ENCODE measurements around the gene NECTIN1.
A peak's percentile ranks its signal among the peaks of the same experiment; 100 is the strongest.

The NECTIN1 gene, protein sequence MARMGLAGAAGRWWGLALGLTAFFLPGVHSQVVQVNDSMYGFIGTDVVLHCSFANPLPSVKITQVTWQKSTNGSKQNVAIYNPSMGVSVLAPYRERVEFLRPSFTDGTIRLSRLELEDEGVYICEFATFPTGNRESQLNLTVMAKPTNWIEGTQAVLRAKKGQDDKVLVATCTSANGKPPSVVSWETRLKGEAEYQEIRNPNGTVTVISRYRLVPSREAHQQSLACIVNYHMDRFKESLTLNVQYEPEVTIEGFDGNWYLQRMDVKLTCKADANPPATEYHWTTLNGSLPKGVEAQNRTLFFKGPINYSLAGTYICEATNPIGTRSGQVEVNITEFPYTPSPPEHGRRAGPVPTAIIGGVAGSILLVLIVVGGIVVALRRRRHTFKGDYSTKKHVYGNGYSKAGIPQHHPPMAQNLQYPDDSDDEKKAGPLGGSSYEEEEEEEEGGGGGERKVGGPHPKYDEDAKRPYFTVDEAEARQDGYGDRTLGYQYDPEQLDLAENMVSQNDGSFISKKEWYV

DNA sequence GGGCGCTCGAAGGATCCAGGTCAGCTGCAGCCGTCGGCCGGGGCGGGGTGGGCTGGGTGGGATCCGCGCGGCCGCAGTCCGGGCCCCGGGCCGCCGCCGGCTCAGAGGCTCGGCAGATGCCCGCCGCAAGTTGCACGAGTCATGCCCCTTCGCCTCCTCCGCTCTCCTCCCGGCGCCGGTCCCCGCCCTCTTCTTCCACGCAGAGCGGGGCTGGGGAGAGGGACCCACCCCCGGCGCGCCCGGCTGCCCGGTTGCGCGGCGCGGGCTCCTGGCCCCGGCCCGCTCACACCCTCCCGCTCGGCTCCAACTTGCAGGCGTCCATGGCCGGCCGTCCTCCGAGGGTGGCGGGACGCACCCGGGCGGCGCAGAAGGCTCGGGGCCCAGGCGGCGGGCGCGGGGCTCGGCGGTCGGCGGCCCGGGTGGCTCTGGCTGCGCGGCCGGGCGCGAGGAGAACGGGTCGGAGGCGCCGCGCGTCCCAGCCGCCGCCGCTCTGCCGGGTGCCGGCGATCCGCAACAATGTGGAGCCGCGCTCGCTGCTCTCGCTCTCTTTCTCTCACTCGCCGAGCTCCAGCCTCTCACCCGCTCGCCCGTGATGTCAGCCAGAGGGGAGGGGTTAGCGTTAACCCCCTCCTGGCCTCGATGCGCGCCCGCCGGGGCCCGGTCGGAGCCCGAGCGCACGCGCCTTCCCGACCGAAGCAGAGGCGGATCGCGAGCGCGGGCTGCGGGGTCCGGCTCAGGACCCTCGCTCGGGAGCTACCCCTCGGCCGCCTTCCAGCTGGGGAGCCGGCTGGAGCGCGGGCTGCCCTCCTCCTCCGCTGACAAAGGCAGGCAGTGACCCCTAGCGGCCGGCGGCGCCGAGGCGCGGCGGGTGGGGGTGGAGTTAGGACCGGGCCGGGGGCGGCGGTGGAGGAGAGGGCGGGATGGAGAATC is at the start of gene NECTIN1:
Gene NECTIN1 (minus strand): TSS at position 550 of the 930 bp plus-strand sequence. CDS start 647 bp downstream, outside the sequence.
- peak; percentile 54 for DNase-seq (ENCODE audit: low read depth)

DNA sequence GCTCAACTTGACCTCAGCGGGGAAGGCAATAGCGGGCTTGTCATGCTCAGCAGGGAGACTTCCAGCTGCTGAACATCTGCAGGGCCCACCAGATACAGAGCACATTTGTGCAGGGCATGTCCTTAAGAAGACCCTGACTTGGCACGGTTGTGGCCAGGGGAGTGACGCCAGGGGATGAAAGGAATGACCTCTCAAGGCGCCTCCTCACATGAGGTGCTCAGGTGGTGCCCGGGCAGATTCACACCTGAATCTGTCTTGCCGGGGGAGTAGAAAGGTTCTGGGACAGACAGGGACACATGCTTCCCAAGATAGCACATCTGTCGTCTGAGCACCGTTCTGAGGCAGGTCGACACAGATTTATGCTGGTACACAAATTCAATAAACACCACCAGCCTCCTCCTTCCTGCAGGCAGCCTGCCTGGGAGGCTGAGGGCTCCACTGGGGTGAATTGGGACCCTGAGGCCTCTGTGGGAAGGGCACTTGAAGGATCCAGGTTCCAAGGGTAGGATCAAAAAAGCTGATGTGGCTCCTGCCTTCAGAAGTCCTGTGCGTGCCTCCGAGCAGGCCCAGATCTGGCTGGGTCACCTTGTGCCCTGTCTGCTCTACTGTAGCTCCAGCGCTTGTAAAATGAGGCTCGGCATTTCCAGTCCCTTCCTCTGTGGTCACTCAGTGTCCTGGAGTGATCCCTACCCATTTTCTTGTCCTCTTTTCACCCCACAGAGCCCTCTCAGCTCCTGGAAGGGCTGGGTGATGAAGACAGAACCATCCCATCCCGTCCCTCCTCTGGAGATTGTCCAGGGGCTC is 49.6 kb upstream of the NECTIN1 start:
- no peak for DNase-seq (ENCODE audit: low read depth)

DNA sequence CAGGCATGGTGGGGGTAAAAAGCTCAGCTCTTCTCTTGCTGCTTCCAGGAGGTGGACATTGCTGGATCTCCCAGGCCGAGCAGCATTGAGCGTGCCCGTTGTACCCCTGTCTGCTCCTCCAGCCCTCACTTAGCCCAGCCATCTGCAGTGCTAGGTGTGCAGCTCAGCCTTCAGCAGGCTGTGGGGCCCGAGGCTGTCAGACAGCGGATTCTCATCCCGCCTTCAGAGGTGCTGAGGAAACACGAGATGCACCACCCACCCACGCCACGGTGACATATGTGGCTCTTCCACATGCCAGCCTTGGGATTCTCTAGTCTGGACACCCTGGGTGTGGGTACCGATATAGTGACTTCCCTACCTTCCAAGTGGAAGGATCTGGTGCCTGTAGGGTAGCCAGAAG is 48.9 kb upstream of the NECTIN1 start:
- no peak for DNase-seq (ENCODE audit: low read depth)

DNA sequence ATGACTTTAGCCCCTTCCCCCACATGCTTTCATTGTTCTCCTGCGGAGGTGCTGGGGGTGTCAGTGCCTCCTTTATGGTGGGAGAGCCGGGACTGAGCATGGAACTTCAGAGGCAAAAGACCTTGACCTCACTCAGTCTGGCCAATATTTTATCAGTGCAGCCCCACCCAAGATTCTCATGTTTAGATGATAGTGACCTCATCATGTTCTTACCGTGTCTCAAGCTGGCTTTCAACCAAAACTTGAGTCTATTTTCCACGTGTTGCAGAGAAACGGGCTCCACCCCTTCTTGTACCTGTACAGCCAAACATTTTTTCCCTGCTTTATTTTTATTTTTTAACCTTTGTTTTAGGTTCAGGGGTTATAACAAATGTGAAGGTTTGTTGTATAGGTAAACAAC is 47.7 kb upstream of the NECTIN1 start:
- no peak for DNase-seq (ENCODE audit: low read depth)

DNA sequence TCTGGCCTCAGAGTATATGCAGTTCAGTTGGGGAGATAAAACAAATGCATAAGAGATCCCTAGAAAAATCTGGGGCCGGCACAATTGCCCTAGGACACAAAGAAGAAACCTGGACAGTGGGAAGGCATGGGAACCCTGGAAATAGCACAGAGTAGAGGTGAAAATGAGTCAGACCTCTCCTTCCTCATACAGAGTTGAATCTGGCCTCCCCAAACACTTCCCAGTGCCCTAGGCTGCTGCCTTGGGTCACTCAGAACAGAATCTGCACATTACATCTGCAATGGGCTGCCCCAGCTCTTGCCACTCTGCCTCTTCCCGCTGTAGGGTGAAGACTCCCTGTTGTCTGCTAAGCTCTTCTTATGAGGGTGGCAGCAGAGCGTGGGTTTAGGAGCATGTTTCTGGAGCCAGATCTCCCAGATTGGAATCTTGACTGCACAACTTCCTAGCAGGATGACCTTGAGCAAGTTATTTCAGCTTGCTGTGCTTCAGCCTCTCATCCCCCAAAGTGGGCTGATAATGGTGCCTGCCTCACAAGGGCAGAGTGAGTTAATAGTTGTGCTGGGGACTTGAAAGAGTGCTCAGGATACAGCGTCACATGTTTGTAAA is 47.1 kb upstream of the NECTIN1 start:
- no peak for DNase-seq (ENCODE audit: low read depth)

DNA sequence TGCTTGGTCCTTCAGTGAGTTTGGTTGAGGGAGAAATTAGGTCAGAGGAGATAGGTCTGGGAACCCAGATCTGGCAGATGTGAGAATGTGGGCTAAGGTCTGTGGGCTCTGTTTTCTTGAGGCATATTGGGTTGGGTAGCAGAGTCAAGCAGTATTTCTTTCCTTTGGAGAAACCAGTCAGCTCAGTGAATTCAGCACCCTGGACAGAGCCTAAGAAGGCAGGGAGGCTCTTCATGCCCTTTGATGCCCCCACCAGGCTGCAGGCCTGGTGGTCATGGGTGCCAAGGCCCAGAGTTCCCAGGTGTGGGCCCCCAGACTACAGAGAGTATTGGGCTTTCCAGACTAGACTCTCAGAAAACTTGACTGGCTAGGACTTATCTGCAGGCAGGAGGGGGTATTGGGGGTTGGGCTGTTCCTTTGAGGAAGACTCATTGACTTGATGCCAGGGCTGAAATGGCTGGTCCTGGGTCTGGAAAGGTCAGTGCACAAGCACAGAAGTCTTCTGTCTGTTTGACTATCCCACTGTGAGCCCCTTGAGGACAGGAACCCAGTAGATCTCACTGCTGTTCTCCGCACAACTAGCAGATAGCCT is 45.3 kb upstream of the NECTIN1 start:
- DNase-seq (ENCODE audit: low read depth): no peak

DNA sequence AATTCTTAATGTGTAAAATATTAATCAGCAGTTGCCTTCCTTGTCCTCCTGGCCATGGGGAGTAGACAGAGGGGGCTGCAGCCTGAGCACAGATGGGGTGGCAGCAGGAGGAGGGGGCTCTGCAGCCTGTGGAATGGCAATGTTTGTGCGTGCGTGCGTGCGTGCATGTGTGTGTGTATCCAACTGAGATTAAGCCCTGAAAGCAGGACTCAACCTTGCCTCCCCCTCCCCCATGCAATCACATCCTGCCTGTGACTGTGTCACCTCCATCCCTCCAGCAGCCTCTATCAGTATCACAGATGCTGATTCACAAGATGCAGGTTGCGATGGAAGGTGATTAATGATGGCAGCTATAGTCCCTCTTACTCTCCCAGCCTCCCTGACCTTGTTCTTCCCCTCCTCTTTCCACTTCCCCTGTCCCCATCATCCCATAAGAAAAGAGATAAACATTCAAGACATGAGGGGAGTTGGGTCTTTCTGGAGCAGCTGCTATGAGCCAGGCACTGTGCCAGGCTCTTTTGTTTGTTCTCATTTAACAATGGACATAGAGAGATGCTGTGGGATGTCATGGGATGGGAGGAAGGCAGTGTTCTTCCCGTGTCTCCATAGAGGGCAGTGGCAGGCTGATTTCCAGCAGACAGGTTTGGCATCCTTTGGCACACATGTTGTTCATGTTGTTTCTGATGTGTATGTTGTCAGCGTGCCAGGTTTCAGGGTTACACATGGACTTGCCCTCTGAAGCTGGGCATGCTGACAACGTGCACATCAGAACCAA is 43.8 kb upstream of the NECTIN1 start:
- DNase-seq (ENCODE audit: low read depth): no peak

DNA sequence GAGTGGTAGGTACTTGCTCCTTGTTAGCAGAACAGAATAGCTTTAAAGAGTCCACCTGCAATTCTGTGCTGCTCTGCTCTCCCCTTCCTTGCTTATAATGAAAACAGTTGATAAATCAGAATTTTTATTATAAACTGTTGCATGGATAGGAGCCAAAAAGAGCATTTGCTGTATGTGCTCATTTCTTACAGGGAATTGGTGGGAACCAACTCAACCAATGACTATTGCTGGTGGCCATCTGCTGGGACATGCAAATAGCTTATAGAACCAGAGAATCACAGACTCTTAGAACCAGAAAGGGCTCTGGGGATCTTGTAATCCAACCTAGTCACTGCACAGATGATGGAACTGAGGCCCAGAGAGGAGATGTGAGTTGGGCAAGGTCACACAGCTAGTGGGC is 43.1 kb upstream of the NECTIN1 start:
- no peak for DNase-seq (ENCODE audit: low read depth)

DNA sequence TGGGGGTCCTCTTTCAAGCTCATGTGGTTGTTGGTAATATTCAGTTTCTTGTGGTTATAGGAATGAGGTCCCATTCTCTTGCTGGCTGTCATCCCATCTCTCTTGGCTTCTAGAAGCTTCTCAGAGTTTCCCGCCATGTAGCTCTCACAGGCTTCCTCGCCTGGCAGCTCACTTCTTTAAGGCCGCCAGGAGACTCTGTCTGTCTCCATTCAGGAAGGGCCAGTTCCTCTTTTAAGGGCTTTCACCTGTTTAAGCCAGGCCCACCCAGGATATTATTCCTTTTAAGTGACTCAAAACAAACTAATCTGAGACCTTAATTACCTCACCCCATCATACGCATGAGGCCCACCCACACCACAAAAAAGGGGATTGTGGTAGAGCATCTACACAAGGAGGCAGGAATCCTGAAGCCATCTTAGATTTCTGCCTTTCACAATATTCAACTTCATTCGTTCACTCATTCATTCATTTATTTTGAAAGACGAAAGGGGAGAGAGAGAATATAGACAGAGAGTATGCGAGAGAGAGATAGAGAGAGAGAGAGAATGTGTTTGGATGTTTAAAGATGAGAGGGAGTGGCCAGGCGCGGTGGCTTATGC is 42.3 kb upstream of the NECTIN1 start:
- no peak for DNase-seq (ENCODE audit: low read depth)

DNA sequence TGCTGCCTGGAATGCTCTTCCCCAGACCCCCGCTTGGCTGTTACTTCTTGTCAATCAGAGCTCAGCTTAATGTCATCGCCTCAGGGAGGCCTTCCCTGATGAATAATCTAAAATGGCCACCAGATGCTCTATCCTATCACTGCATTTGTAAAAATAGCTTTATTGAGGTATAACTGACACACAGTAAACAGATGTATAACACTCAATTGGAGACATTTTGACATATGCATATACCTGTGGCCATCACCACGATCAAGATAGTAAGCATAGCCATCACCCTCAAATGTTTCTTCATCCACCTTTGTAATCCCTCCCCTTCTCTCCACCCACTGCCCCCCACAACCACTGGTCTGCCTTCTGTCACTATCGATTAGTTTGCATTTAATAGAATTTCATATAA is 36.6 kb upstream of the NECTIN1 start:
- DNase-seq (ENCODE audit: low read depth): no peak

DNA sequence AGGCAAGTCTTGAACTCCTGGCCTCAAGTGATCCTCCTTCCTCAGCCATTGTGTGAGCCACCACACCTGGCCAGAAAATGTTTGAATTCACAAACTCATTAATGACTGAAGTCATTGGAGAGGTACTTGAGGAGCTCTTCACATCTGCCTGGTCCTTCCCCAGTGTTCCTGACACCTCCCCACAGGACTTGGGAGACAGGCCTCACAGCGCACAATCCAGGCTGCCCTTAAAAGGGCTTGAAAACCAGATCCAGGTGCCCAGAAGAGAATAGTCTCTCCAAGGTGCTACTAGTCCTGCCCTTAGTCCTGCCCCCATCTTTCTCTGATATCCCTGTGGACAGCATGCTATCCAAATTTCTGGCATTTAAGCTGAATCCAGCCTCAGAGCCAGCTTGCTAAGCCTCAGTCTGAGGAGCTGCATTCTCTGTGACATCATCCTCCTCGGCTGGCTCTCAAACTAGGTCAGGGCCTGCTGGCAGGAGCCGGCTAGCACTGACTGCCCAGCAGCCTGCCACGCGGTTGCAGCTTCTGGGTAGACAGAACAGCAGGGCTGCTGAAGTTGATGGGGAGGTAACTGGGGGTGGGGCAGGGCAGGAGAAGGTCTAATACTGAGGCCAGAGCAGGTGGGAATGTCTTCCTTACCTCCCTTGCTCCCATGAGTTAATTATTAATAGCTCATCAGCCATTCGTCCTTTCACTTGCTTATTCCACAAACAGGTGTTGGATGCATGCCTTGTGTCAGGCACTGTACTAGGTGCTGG is 35.3 kb upstream of the NECTIN1 start:
- no peak for DNase-seq (ENCODE audit: low read depth)

DNA sequence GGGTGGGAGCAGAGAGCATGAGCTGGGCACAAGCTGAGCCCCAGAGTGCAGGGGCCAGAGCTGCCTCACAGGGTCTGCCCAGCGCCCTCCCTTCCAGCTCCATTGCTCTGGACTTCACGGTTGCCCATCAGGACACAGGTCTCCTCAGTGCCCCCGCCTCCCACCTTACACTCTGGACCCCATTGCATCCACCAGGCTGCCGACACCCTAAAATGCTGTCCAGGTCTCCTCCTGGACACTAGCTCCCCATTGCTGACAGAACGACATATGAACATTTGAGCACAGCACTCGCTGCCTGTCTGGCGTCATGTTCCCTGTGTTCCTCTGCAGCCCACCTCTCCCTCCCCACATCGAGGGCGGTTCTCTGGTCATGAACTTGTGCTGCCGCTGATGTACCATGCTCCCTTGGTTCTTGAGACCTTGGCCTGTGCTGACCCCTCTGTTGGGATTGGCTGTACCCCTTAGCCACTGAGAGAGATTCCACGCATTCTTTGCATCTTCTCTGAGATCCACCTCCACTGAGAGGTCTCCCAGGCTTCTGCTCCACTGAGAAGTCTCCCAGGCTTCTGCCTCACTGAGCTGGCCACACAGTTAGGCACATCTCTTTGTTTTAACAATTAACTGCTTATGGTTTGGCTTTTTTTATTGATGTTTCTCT is 34.2 kb upstream of the NECTIN1 start:
- DNase-seq (ENCODE audit: low read depth): no peak

DNA sequence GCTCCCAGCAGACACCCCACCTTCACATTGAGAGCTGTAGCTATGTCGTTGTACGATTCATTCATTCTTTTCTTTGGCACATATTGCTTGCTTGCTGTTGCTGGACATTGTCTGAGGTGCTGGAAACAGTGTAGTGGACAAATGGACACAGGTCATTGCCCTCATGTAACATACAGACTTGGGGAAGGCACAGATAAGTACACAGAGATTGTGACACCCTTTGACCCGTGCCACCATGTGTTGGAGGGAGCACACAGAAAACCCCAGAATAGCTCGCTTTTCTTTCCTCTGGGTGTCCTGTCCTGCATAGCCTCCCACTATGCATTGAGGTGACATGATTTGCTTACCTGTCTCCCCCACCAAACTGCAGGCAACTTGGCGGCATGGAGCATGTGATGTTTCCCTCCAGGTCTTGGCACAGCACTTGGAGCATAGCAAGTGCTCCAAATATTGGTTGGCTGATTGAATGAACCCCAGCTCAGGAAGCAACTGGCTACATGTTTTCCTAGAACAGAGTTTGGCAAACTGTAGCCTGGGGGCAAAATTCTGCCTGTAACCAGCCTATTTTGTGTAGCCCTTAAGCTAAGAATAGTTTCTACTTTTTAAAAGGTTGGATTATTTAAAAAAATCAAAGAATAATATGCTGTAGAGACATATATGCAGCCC is 30.9 kb upstream of the NECTIN1 start:
- DNase-seq (ENCODE audit: low read depth): no peak

DNA sequence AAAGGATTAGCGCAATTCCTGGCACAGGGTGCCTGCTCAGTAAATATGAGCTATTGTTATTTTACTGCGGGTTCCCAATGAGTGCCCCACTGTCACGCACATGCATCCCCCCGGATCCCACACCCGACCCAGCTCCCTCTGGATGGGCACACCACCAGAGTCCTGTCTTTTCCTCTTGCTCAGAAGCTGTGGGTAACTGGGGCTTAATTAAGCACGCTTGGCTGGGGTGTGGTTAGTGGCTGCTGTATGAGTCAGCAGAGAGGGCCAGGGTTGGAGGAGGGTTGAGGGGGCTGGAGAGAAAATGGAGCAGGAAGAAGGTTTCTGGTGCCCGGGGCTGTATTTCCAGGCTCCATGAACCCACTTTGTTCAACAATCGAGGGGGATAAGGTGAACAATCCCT is 30.3 kb upstream of the NECTIN1 start:
- peak; percentile 12 for DNase-seq (ENCODE audit: low read depth)

DNA sequence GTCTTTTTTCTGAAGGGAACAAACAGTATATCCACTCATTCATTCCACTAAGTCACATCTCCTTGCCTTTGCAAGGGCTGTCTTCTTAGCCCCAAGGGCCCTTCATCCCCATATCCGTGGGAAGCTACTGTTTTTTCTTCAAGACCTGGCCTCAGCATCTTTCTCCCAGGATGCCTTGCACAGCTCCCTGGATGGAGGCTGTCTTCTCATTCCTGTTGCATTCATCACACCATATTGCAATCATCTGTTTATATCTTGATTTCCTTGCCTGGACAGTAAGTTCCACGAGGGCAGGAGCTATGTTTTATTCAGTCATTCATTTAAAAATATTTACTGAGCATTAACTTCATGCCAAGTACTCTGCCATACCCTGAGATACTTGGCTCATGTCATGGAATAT is 29.3 kb upstream of the NECTIN1 start:
- no peak for DNase-seq (ENCODE audit: low read depth)

DNA sequence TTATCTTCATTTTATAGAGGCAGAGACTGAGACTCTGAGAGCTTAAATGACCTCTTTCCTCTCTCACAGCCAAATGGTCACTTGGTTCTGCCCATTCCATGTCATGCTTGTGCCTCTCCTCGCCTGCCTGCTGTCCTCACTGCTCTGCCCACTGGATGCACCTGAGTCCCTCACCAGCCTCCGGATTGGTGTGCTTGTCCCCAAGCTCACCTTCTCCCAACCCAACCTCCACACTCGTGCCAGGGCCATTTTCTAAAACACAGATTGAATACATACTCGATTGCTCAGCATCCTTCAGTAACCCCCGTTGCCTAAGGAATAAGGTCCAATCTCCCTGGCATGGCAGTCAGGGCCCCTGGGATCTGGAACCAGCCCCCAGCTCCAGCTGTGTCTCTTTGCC is 28.4 kb upstream of the NECTIN1 start:
- DNase-seq (ENCODE audit: low read depth): no peak

DNA sequence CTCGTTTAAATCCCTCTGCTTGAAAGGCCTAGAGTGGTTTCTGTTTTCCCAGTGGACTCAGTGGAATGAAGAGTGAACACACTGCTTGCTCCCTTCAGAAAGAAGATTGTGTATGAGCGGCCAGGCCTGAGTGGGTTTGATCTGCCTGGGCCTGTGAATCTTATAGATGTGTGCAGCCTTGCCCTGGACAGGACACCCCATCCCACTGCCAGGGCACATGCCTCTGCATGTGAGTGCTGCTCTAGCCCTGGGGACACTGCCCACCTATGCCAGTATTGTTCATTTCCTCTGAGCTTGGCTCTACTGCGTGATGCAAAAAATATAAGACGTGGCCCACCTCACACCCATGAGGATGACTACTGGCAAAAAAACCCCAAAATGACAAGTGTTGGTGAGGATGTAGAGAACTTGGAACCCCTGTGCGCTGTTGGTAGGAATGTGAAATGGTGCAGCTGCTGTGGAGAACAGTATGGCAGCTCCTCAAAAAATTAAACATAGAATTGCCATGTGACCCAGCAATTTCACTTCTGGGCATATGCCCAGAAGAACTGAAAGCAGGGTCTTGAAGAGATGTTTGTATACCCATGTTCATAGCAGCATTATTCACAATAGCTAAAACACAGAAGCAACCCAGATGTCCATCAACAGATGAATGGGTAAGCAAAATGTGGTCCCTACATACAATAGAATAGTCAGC is 27.3 kb upstream of the NECTIN1 start:
- DNase-seq (ENCODE audit: low read depth): no peak
